ENCODE results near the gene VSTM4. TPM values are rescaled to one million over a fixed set of nuclear protein-coding genes. Genes with fewer than 3 reads are reported as not detected.

VSTM4 gene
- polyA plus RNA-seq, 1 of the 3 experiments (the other 2 are of a cell fraction), result 0.39 TPM

DNA sequence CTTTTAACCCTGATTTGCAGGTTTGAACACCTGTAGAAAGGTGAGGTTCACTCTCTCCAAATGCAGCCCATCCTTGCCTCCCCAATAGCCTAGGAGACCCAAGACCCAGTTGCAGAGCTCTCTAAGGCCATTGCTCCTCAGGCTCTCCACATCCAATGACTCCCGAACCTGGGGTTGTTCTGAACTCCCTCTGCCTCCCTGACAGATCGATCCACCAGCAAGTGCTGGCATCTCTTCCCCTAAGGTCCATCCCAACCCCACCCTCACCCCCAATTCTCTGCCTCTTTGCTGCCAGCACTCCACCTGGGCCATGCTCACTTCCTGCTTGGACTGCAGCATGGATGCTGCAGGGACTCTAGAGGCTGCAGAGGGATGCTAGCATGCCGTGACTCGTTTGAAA is 37.8 kb upstream of the VSTM4 start (continued):
- TF ChIP-seq YY1 (IDR thresholded peaks at IDR 0.05; ENCODE audit: low read depth) (no peak), SMC3 (IDR thresholded peaks at IDR 0.05; ENCODE audit: low read depth, low read length) (no peak), RAD21 (IDR thresholded peaks at IDR 0.05; ENCODE audit: low read length) (no peak), FOXJ3 (CRISPR knock-in tag; IDR thresholded peaks at IDR 0.05) (no peak), TCF12 (IDR thresholded peaks at IDR 0.05) (no peak)
- TF ChIP-seq, protein P1, sequence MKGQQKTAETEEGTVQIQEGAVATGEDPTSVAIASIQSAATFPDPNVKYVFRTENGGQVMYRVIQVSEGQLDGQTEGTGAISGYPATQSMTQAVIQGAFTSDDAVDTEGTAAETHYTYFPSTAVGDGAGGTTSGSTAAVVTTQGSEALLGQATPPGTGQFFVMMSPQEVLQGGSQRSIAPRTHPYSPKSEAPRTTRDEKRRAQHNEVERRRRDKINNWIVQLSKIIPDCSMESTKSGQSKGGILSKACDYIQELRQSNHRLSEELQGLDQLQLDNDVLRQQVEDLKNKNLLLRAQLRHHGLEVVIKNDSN (IDR thresholded peaks at IDR 0.05; ENCODE audit: borderline replicate concordance, low read depth), result no peak

GRCh38 chr10:49152663-49153062 is 37.3 kb upstream of the VSTM4 start:
- POLR2A ChIA-PET, result no interaction called here
- Histone ChIP-seq H3K36me3 (replicated peaks in 1 of 2; ENCODE audit: control insufficient read depth in 1 of 2, insufficient read depth in 2 of 2, low read length in 1 of 2) (no peaks in the 10 kb centered on the region), H3K9me2 (no peaks in the 10 kb centered on the region), H3K4me3 (ENCODE audit: low read depth in 2 of 2, low read length in 1 of 2) (no peak overlapping the region), H3K27ac (ENCODE audit: low read depth in 2 of 2, low read length in 1 of 2) (peak overlapping the region in 1 of 2 experiments; percentile 99; a peak in 2 of 4 replicates), H4K20me1 (ENCODE audit: insufficient read depth) (no peaks in the 10 kb centered on the region), H3K79me2 (ENCODE audit: insufficient read depth) (no peaks in the 10 kb centered on the region), H3K4me2 (no peak overlapping the region), H3K4me1 (ENCODE audit: control insufficient read depth in 1 of 2, insufficient read depth in 2 of 2, low read depth in 1 of 2, low read length in 1 of 2) (peaks cover 0 to 38% of the 10 kb centered on the region in 2 experiments; a peak in 2 of 4 replicates), H3K27me3 (ENCODE audit: insufficient read depth) (no peaks in the 10 kb centered on the region), H3K9me3 (no peaks in the 10 kb centered on the region), H3F3A (replicated peaks; ENCODE audit: insufficient read depth) (no peaks in the 10 kb centered on the region), H2AFZ (ENCODE audit: low read depth) (no peak overlapping the region), H3K9ac (no peak overlapping the region)
- CTCF ChIA-PET, result interaction anchor here (0.8 to 1.5 kb wide), 2 partner anchors 9 to 497 kb away, joined by 3 to 5 read pairs; no protein-coding TSS in a partner anchor
- TF ChIP-seq EZH2phosphoT487 (IDR thresholded peaks at IDR 0.05; ENCODE audit: borderline replicate concordance, low read depth), result no peak
- TF ChIP-seq RAD21 (IDR thresholded peaks at IDR 0.05; ENCODE audit: low read length), result no peak
- TF ChIP-seq MEF2A (IDR thresholded peaks at IDR 0.05; ENCODE audit: borderline replicate concordance, low read depth), result no peak
- no peak for TF ChIP-seq CHD2 (IDR thresholded peaks at IDR 0.05; ENCODE audit: low read length, partially characterized antibody)
- TF ChIP-seq, protein P1 (IDR thresholded peaks at IDR 0.05; ENCODE audit: borderline replicate concordance, low read depth), result no peak
- TF ChIP-seq ZBTB33 (IDR thresholded peaks at IDR 0.05; ENCODE audit: borderline replicate concordance, low read depth), result no peak
- no peak for TF ChIP-seq JUND (IDR thresholded peaks at IDR 0.05)
- no peak for TF ChIP-seq RCOR1 (IDR thresholded peaks at IDR 0.05; ENCODE audit: low read length)
- no peak for TF ChIP-seq SMC3 (IDR thresholded peaks at IDR 0.05; ENCODE audit: low read depth, low read length)
- no peak for TF ChIP-seq TEAD4 (IDR thresholded peaks at IDR 0.05; ENCODE audit: borderline replicate concordance, insufficient read depth)
- WGBS (ENCODE audit: low lambda C conversion rate), result 15% methylated on average over 4 of the region's 4 CpGs
- no peak for DNase-seq
